Measurements from ENCODE around the gene EXOC2. TPM values are rescaled to one million over a fixed set of nuclear protein-coding genes. Genes with fewer than 3 reads are reported as not detected.
A peak's percentile ranks its signal among the peaks of the same experiment; 100 is the strongest.

EXOC2 gene
- total RNA-seq, 1 experiment from 2014 or later = 30.5 TPM

DNA sequence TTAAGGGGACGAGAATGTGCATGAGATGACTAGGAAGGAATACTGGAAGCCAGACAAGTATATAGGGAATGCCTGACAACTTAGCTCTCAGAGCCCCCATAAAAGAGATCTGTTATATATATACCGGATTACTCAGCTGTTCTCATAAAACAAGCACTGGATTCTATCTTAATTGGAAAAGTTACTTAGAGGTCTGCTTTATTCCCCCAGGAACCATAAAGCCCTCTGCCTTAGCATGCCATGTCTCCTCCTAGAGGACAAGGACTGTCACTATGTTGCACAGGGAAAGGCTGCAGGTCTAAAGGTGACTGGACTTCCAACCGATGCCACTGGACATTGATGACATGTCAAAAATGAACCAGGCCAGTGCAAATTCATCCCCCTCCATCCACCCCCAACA is 6.4 kb downstream of the EXOC2 start:
- BruUV-seq (replicated peaks) = no TSS peak
- Histone ChIP-seq H3K27me3 (ENCODE audit: control insufficient read depth, insufficient read depth, low read length) (no peaks in the 10 kb centered on the region), H3K4me3 (ENCODE audit: low read depth in 2 of 2, low read length in 2 of 2) (no peak overlapping the region), H3K27ac (ENCODE audit: low read length) (no peak overlapping the region), H3K36me3 (ENCODE audit: control insufficient read depth, insufficient read depth, low read length) (no peaks in the 10 kb centered on the region), H3K4me1 (ENCODE audit: control insufficient read depth, insufficient read depth, low read length) (peaks cover 38% of the 10 kb centered on the region), H3K9me3 (ENCODE audit: control insufficient read depth, insufficient read depth, low read depth, low read length) (no peaks in the 10 kb centered on the region)
- no peak for DNase-seq (ENCODE audit: low read depth, low spot score)
- ChIA-PET POLR2A (no interaction called here), CTCF (no interaction called here)
- intact Hi-C loops (cut with micrococcal nuclease; ENCODE audit: unreplicated experiment) (loop anchor here (2.0 to 10.0 kb wide), 2 partner anchors 62 to 92 kb away; no protein-coding TSS in a partner anchor), in situ Hi-C loops (cut with HindIII; ENCODE audit: low pct_unique_long_range_greater_than_20kb, low sequenced_read_pairs) (no loop called here)
- ATAC-seq = peak; percentile 60
- TF ChIP-seq, protein P1, sequence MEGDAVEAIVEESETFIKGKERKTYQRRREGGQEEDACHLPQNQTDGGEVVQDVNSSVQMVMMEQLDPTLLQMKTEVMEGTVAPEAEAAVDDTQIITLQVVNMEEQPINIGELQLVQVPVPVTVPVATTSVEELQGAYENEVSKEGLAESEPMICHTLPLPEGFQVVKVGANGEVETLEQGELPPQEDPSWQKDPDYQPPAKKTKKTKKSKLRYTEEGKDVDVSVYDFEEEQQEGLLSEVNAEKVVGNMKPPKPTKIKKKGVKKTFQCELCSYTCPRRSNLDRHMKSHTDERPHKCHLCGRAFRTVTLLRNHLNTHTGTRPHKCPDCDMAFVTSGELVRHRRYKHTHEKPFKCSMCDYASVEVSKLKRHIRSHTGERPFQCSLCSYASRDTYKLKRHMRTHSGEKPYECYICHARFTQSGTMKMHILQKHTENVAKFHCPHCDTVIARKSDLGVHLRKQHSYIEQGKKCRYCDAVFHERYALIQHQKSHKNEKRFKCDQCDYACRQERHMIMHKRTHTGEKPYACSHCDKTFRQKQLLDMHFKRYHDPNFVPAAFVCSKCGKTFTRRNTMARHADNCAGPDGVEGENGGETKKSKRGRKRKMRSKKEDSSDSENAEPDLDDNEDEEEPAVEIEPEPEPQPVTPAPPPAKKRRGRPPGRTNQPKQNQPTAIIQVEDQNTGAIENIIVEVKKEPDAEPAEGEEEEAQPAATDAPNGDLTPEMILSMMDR (IDR thresholded peaks at IDR 0.05) = peak; percentile 76
- TF ChIP-seq SIN3A (IDR thresholded peaks at IDR 0.05; ENCODE audit: borderline replicate concordance, insufficient read depth, low read depth, low read length) = no peak

DNA sequence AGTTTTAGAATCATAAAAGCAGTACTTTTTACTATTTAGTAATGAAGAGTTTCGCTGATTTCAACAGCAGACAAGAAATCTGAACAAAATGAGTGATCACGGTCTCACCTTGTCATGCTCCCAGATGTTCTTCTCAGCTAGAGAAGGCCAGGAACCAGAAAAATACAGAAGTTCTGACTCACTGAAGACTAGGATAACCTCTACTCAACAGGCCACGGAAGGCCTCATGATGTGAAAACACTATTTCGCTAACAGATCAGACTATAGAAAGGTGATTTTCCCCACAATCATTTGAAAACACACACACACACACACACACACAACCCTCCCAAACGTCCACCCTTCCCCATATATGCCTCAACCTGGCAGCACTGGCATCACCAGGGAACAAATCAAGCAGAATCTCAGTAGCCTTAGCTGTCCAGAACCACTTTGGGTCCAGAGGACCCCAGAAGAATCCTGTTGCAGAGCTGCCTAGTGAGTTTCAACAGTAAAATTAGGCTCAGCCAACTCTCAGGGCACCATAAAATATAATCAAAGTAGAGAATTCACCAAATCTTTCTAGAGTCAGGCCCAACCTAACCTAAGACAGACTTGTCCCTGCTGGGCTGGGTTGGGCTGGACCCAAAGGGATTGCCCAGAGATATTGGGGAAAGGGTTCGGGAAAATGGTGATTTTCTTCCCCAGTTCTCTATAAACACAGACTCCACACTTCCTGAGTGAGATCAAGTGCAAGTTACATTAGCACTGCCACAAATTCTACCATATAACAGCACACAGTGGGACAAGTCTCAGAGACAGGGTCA is 7.9 kb downstream of the EXOC2 start:
- CTCF ChIA-PET = no interaction called here
- Histone ChIP-seq H3K36me3 (ENCODE audit: control insufficient read depth, insufficient read depth, low read length) (no peaks in the 10 kb centered on the region), H3K27ac (ENCODE audit: low read length) (peak overlapping the region; percentile 74), H3K9me3 (ENCODE audit: control insufficient read depth, insufficient read depth, low read depth, low read length) (no peaks in the 10 kb centered on the region), H3K4me1 (ENCODE audit: control insufficient read depth, insufficient read depth, low read length) (peaks cover 42% of the 10 kb centered on the region), H3K27me3 (ENCODE audit: control insufficient read depth, insufficient read depth, low read length) (no peaks in the 10 kb centered on the region), H3K4me3 (ENCODE audit: low read depth in 2 of 2, low read length in 2 of 2) (no peak overlapping the region)
- no TSS peak for BruUV-seq (replicated peaks)
- no peak for DNase-seq (ENCODE audit: low read depth, low spot score)
- intact Hi-C loops (cut with micrococcal nuclease; ENCODE audit: unreplicated experiment) (loop anchor here (10.0 kb wide), 1 partner anchor 60 kb away; no protein-coding TSS in a partner anchor), in situ Hi-C loops (cut with HindIII; ENCODE audit: low pct_unique_long_range_greater_than_20kb, low sequenced_read_pairs) (no loop called here)
- POLR2A ChIA-PET = no interaction called here
- TF ChIP-seq SIN3A (IDR thresholded peaks at IDR 0.05; ENCODE audit: borderline replicate concordance, insufficient read depth, low read depth, low read length) (no peak), TCF7L2 (IDR thresholded peaks at IDR 0.05; ENCODE audit: low read depth, low read length) (no peak)
- TF ChIP-seq, protein P1 (IDR thresholded peaks at IDR 0.05) = no peak
- ATAC-seq = no peak

DNA sequence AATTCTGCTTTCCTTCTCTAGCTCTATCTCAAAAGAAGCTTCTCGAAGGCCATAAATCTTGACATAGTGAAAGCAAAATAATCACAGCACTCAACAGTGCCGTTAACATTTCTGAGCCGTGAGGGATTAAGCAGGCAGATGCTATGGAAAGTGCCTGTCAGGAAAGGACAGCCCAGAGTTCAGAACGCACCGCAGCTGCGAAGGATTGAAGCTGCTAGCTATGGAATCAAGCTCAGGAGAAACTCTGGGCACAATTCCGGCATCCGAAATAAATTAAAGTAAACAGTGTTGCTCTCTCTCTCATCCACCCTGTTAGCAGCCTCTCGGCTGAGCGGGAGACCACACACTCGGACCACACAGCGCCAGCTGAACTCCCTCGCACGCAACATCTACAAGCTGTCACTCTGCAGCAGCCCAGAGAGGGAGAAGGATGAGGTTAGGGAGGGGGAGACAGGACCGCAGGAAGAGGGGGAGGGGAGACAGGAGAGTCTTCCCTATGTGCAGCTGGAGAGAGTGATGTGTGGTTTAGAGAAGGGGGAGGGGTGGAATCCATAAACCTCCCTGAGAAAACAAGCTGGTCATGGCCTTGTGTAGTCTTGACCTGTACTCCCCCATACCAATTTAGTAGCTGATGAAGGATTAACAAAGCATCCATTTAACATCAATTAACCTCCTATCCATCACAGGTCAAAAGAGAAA is 9.0 kb downstream of the EXOC2 start:
- no TSS peak for BruUV-seq (replicated peaks)
- ChIA-PET POLR2A (interaction anchor here (0.9 kb wide), 1 partner anchor 25 kb away, joined by 5 read pairs; no protein-coding TSS in a partner anchor), CTCF (interaction anchor here (0.8 kb wide), 1 partner anchor 91 kb away, joined by 5 read pairs; no protein-coding TSS in a partner anchor)
- DNase-seq (ENCODE audit: low read depth, low spot score) (no peak), ATAC-seq (peak; percentile 85)
- H3K9me3 ChIP-seq (ENCODE audit: control insufficient read depth, insufficient read depth, low read depth, low read length) = no peaks in the 10 kb centered on the region
- H3K36me3 ChIP-seq (ENCODE audit: control insufficient read depth, insufficient read depth, low read length) = no peaks in the 10 kb centered on the region
- TF ChIP-seq SIN3A (IDR thresholded peaks at IDR 0.05; ENCODE audit: borderline replicate concordance, insufficient read depth, low read depth, low read length) = no peak
- no peak for TF ChIP-seq POLR2AphosphoS5 (IDR thresholded peaks at IDR 0.05; ENCODE audit: low read depth, low read length)
- TF ChIP-seq TCF7L2 (IDR thresholded peaks at IDR 0.05; ENCODE audit: low read depth, low read length) = no peak
- TF ChIP-seq, protein P2, sequence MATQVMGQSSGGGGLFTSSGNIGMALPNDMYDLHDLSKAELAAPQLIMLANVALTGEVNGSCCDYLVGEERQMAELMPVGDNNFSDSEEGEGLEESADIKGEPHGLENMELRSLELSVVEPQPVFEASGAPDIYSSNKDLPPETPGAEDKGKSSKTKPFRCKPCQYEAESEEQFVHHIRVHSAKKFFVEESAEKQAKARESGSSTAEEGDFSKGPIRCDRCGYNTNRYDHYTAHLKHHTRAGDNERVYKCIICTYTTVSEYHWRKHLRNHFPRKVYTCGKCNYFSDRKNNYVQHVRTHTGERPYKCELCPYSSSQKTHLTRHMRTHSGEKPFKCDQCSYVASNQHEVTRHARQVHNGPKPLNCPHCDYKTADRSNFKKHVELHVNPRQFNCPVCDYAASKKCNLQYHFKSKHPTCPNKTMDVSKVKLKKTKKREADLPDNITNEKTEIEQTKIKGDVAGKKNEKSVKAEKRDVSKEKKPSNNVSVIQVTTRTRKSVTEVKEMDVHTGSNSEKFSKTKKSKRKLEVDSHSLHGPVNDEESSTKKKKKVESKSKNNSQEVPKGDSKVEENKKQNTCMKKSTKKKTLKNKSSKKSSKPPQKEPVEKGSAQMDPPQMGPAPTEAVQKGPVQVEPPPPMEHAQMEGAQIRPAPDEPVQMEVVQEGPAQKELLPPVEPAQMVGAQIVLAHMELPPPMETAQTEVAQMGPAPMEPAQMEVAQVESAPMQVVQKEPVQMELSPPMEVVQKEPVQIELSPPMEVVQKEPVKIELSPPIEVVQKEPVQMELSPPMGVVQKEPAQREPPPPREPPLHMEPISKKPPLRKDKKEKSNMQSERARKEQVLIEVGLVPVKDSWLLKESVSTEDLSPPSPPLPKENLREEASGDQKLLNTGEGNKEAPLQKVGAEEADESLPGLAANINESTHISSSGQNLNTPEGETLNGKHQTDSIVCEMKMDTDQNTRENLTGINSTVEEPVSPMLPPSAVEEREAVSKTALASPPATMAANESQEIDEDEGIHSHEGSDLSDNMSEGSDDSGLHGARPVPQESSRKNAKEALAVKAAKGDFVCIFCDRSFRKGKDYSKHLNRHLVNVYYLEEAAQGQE (IDR thresholded peaks at IDR 0.05; ENCODE audit: insufficient read depth in 1 of 2, low read depth in 2 of 2, low read length in 1 of 2) = no peak
- H3K27me3 ChIP-seq (ENCODE audit: control insufficient read depth, insufficient read depth, low read length) = no peaks in the 10 kb centered on the region
- intact Hi-C loops (cut with micrococcal nuclease; ENCODE audit: unreplicated experiment) (loop anchor here (10.0 kb wide), 1 partner anchor 59 kb away; no protein-coding TSS in a partner anchor), in situ Hi-C loops (cut with HindIII; ENCODE audit: low pct_unique_long_range_greater_than_20kb, low sequenced_read_pairs) (no loop called here)
- H3K4me3 ChIP-seq (ENCODE audit: low read depth in 2 of 2, low read length in 2 of 2) = peak overlapping the region; percentile 26 to 46; a peak in 3 of 4 replicates
- peak overlapping the region; percentile 74 for H3K27ac ChIP-seq (ENCODE audit: low read length)
- peaks cover 42% of the 10 kb centered on the region for H3K4me1 ChIP-seq (ENCODE audit: control insufficient read depth, insufficient read depth, low read length)

Data from Panc1 (cell line).